Chondrocyte (in vitro differentiated cells): ENCODE measurements around the gene TRMT1. TPM values are rescaled to one million over a fixed set of nuclear protein-coding genes. Genes with fewer than 3 reads are reported as not detected.

ENCODE experiments used
- DNase-seq: peaks from one replicate; pipeline ENCODE4 v3.0.0; 2021; ENCODE audit warnings: mixed read lengths, low spot score
- H3K27ac Mint-ChIP-seq: one replicate; pipeline ENCODE4 v1.8.0; 2021; ENCODE audit warnings: mild to moderate bottlenecking, moderate library complexity, mixed read lengths; ENCODE audit not compliant: unreplicated experiment
- H3K27me3 Mint-ChIP-seq: 2 replicates; pipeline ENCODE4 v1.8.0; 2021; ENCODE audit warnings: low read depth, mixed read lengths
- H3K36me3 Mint-ChIP-seq: 2 replicates; pipeline ENCODE4 v1.8.0; 2021; ENCODE audit warnings: low read depth, mixed read lengths
- H3K4me1 Mint-ChIP-seq: 2 replicates; pipeline ENCODE4 v1.8.0; 2021; ENCODE audit warnings: low read depth, mild to moderate bottlenecking, mixed read lengths
- H3K4me3 Mint-ChIP-seq: one replicate; pipeline ENCODE4 v1.8.0; 2021; ENCODE audit warnings: mild to moderate bottlenecking, moderate library complexity, mixed read lengths; ENCODE audit not compliant: unreplicated experiment
- H3K9me3 Mint-ChIP-seq: 2 replicates; pipeline ENCODE4 v1.8.0; 2021; ENCODE audit warnings: low read depth, mixed read lengths
- CTCF ChIP-seq: fragments of 200-600 bp; sonication (generic); IDR thresholded peaks from 2 replicates; pipeline ENCODE4 v1.5.0; 2021; ENCODE audit warnings: antibody characterized with exemption, mild to moderate bottlenecking, moderate library complexity
- total RNA-seq: library from RNA; stranded (reverse); gene quantifications from 3 replicates; pipeline ENCODE4 v1.2.1, GENCODE V29; 2021

The TRMT1 gene
- total RNA-seq, 1 donor from 2014 or later = 25.4 TPM

GRCh38 chr19:13100031-13100588 is 16.4 kb downstream of the TRMT1 start:
- Mint-ChIP-seq H3K27me3 (peaks cover 11% of the 10 kb centered on the region), H3K27ac (peak overlapping the region; percentile 54)
- DNase-seq = no peak

DNA sequence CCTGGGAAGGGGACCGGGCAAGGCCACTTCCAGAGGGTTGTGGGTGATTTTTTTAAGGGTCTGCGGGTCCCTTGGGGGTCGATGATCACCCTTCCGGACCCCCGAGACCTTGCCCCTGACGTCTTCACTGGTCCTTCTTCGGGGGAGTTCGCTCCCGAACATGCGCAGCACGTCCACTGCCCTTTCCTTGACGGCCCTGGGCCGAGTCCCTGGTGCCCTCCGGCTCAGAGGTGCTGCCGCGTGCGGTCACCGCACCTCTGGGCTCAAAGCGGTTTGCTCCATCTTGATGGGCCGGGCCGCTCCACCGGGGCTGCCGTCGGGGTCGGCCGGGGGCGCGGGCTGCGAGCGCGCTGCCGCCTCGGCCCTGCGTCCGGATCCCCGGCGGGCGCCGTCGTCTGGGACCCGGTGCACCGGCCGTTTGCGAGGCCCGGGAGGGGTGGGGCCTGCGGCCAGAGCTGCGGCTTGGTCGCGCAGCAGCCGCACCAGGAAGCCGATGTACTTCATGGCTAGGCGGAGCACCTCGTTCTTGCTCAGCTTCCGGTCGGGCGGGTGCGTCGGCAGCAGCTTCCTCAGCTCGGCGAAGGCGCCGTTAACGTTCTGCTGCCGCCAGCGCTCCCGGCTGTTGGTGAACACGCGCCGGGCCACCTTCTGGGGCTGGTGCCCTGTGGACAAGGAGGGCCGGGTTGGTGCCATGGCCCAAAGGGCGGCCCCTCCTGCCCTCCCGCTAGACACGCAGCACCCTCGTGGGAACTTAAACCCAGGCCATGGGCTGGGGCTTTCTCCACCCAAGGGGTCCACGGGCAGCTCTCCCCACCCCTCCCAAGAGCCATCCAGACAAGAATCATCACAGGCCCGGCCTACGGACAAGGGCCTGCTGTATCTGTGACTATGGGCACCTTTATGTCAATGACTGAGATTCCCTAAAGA is 17.2 kb downstream of the TRMT1 start:
- H3K4me3 Mint-ChIP-seq = no peak overlapping the region
- H3K36me3 Mint-ChIP-seq = peaks cover 9% of the 10 kb centered on the region
- H3K9me3 Mint-ChIP-seq = no peaks in the 10 kb centered on the region
- DNase-seq = peak; percentile 89
- no peak for TF ChIP-seq CTCF
- peak overlapping the region; percentile 54 for H3K27ac Mint-ChIP-seq
- peaks cover 11% of the 10 kb centered on the region for H3K27me3 Mint-ChIP-seq
- peaks cover 20% of the 10 kb centered on the region for H3K4me1 Mint-ChIP-seq

More at GRCh38 chr19:13100031-13100588, 16.4 kb downstream of the TRMT1 start:
- H3K36me3 Mint-ChIP-seq = peaks cover 7% of the 10 kb centered on the region
- no peak for TF ChIP-seq CTCF
- no peak overlapping the region for H3K4me3 Mint-ChIP-seq
- peaks cover 15% of the 10 kb centered on the region for H3K4me1 Mint-ChIP-seq
- H3K9me3 Mint-ChIP-seq = no peaks in the 10 kb centered on the region

DNA sequence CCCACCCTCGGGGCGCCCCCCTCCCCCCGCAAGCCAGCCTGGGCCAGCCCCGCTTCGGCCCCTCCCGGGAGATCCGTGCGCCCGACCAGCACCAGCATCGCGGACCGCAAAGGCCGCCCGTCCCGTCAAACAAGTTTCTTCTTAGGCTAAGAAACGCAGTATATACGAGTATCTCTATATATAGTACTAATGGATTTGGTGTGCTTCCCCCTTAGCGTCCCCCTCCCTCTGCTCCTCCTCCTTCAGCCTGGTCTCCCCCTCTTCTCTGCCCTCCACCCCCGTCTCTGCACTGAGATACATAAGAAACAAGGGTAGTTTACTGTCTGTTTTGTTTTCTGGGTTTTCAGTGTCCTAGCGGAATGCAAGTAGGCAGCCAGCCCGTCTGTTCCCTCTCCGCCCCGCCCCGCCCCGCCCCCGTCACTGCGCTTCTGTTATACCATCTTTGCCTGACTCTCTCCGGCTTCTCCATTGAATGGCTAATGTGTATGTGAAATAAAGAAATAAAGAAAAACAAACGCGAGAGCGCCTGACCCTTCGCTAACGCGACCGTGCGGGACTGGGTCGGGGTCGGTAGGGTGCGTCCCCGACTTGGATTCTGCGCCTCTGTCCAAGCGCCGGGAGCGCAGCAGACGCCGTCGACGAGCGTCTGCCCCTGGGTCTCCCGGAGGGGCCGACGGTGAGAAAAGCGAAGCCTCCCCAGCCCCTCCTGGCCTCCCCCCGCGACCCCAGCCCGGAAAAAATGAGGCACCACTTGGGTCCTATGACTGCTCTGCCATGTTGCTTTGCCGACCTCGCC is 18.1 kb downstream of the TRMT1 start:
- Mint-ChIP-seq H3K4me3 (peak overlapping the region; percentile 33), H3K27me3 (peaks cover 11% of the 10 kb centered on the region), H3K27ac (no peak overlapping the region), H3K4me1 (peaks cover 29% of the 10 kb centered on the region), H3K9me3 (no peaks in the 10 kb centered on the region), H3K36me3 (peaks cover 9% of the 10 kb centered on the region)
- no peak for DNase-seq
- no peak for TF ChIP-seq CTCF

- Mint-ChIP-seq H3K36me3 (peaks cover 9% of the 10 kb centered on the region), H3K27ac (no peak overlapping the region), H3K9me3 (no peaks in the 10 kb centered on the region), H3K4me3 (no peak overlapping the region), H3K27me3 (peaks cover 11% of the 10 kb centered on the region), H3K4me1 (peaks cover 37% of the 10 kb centered on the region)
- TF ChIP-seq CTCF = no peak
- DNase-seq = peak; percentile 88
These were observed 18.9 kb downstream of the TRMT1 start for GRCh38 chr19:13097463-13098258.
